Smooth muscle cell (in vitro differentiated cells): Measurements from ENCODE around the gene CEP128. TPM values are rescaled to one million over a fixed set of nuclear protein-coding genes. Genes with fewer than 3 reads are reported as not detected.

Source experiments
- DNase-seq: peaks from one replicate; lab custom pipeline; 2025; ENCODE audit not compliant: unreplicated experiment; lab: John Stamatoyannopoulos, UW
- H2AFZ ChIP-seq: fragments of 200-600 bp; sonication (generic); 2 replicates; pipeline ENCODE4 v1.6.0; 2016; ENCODE audit warnings: antibody characterized with exemption, low read depth, mild to moderate bottlenecking
- H3F3A ChIP-seq: fragments of 200-600 bp; sonication (generic); 2 replicates; pipeline ENCODE4 v1.6.0; 2017; ENCODE audit warnings: antibody characterized with exemption, low read depth
- H3K27ac ChIP-seq: fragments of 200-600 bp; sonication (generic); 2 replicates; pipeline ENCODE4 v1.5.1; 2016; ENCODE audit warnings: low read depth, mild to moderate bottlenecking
- H3K27me3 ChIP-seq: fragments of 200-600 bp; sonication (generic); 2 replicates; pipeline ENCODE4 v1.6.1; 2016; ENCODE audit warnings: low read depth, mild to moderate bottlenecking
- H3K36me3 ChIP-seq: fragments of 200-600 bp; sonication (generic); 2 replicates; pipeline ENCODE4 v1.5.1; 2016; ENCODE audit warnings: low read depth
- H3K4me1 ChIP-seq: fragments of 200-600 bp; sonication (generic); 2 replicates; pipeline ENCODE4 v1.5.1; 2016; ENCODE audit warnings: low read depth
- H3K4me2 ChIP-seq: fragments of 200-600 bp; sonication (generic); 2 replicates; pipeline ENCODE4 v1.6.0; 2016; ENCODE audit warnings: mild to moderate bottlenecking
- H3K4me3 ChIP-seq: fragments of 200-600 bp; sonication (generic); 2 replicates; pipeline ENCODE4 v1.5.1; 2016; ENCODE audit warnings: mild to moderate bottlenecking
- H3K79me2 ChIP-seq: fragments of 200-600 bp; sonication (generic); 2 replicates; pipeline ENCODE4 v1.6.0; 2016; ENCODE audit warnings: low read depth, mild to moderate bottlenecking
- H3K9ac ChIP-seq: fragments of 200-600 bp; sonication (generic); 2 replicates; pipeline ENCODE4 v1.6.0; 2016; ENCODE audit warnings: low read depth
- H3K9me3 ChIP-seq: fragments of 200-600 bp; sonication (generic); replicated peaks from 2 replicates; pipeline ENCODE4 v1.5.1; 2016; ENCODE audit warnings: low read depth
- H4K20me1 ChIP-seq: fragments of 200-600 bp; sonication (generic); 2 replicates; pipeline ENCODE4 v1.6.0; 2016; ENCODE audit warnings: low read depth
- CTCF ChIP-seq: fragments of 200-600 bp; sonication (generic); IDR thresholded peaks from 2 replicates; pipeline ENCODE4 v1.5.1; 2017; ENCODE audit warnings: borderline replicate concordance, mild to moderate bottlenecking, antibody characterized with exemption; ENCODE audit not compliant: insufficient read depth, poor library complexity, severe bottlenecking
- WGBS: methylation state at CpG from one replicate; pipeline ENCODE4 v1.1.7; 2016; ENCODE audit warnings: low lambda C conversion rate; 5-methylcytosine and 5-hydroxymethylcytosine counted together
- polyA plus RNA-seq: library from polyadenylated mRNA; unstranded; fragments of >200 nt; fragmentation: Nextera tagmentation; extraction: Ambion mirVana; gene quantifications from 2 replicates; pipeline ENCODE4 v1.2.1, GENCODE V29; 2016
- total RNA-seq: library from RNA; depleted of rRNA; stranded (reverse); fragments of >200 nt; gene quantifications from 2 replicates; pipeline ENCODE4 v1.2.3, GENCODE V29; 2014

CEP128 gene
- total and polyA plus RNA-seq, 2 experiments from 2014 or later = 2.7 to 4.4 TPM

DNA sequence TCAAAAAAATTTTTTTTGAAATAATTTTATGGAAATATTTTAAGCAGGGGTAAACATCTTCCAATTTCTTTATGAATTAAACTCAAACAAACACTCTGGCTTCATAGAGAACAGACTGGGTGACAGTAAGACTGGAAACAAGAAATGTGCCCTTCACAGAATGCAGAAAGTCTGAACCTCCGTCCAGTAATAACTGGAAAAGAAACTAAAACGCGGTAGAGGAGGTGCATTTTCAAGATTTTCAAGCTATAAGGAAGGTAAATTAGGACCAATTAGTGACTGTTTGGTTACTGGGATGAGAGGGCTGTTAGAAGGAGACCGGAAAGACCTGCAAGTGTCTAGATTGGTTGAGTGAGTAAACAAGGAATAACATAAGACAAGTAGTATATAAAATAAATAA is 245.7 kb downstream of the CEP128 start:
- Histone ChIP-seq H3K4me1 (no peaks in the 10 kb centered on the region), H3F3A (no peaks in the 10 kb centered on the region), H3K4me2 (no peak overlapping the region), H3K27ac (no peak overlapping the region), H3K36me3 (no peaks in the 10 kb centered on the region), H3K27me3 (no peaks in the 10 kb centered on the region), H3K9ac (no peak overlapping the region), H4K20me1 (no peaks in the 10 kb centered on the region), H3K9me3 (no peaks in the 10 kb centered on the region), H2AFZ (no peak overlapping the region), H3K79me2 (no peaks in the 10 kb centered on the region), H3K4me3 (no peak overlapping the region)
- 92% methylated on average over 4 of the region's 4 CpGs for WGBS
- no peak for TF ChIP-seq CTCF
- DNase-seq = no peak

- Histone ChIP-seq H2AFZ (no peak overlapping the region), H3K4me2 (no peak overlapping the region), H3K9ac (no peak overlapping the region), H3K4me1 (no peaks in the 10 kb centered on the region), H3F3A (no peaks in the 10 kb centered on the region), H3K27me3 (no peaks in the 10 kb centered on the region), H3K27ac (no peak overlapping the region), H3K36me3 (no peaks in the 10 kb centered on the region), H3K4me3 (no peak overlapping the region), H3K79me2 (no peaks in the 10 kb centered on the region), H4K20me1 (no peaks in the 10 kb centered on the region), H3K9me3 (no peaks in the 10 kb centered on the region)
- 87% methylated on average over 3 of the region's 3 CpGs for whole genome bisulfite sequencing
- no peak for TF ChIP-seq CTCF
- DNase-seq = no peak
These were observed 248.6 kb downstream of the CEP128 start for GRCh38 chr14:80692903-80693302.

GRCh38 chr14:80681651-80682050 is 259.9 kb downstream of the CEP128 start:
- no peaks in the 10 kb centered on the region for H3K4me1 ChIP-seq
- H3K9me3 ChIP-seq = no peaks in the 10 kb centered on the region
- no peaks in the 10 kb centered on the region for H3K27me3 ChIP-seq
- no peaks in the 10 kb centered on the region for H3K79me2 ChIP-seq
- H4K20me1 ChIP-seq = no peaks in the 10 kb centered on the region
- H3K4me2 ChIP-seq = no peak overlapping the region
- no peaks in the 10 kb centered on the region for H3K36me3 ChIP-seq
- H3K4me3 ChIP-seq = no peak overlapping the region
- WGBS = 96% methylated on average over 3 of the region's 3 CpGs
- DNase-seq = no peak
- H3K27ac ChIP-seq = no peak overlapping the region
- TF ChIP-seq CTCF = no peak
- no peaks in the 10 kb centered on the region for H3F3A ChIP-seq
- no peak overlapping the region for H2AFZ ChIP-seq
- no peak overlapping the region for H3K9ac ChIP-seq

- no peak overlapping the region for H3K4me3 ChIP-seq
- no peaks in the 10 kb centered on the region for H3F3A ChIP-seq
- no peaks in the 10 kb centered on the region for H3K9me3 ChIP-seq
- no peak overlapping the region for H2AFZ ChIP-seq
- no peaks in the 10 kb centered on the region for H3K79me2 ChIP-seq
- no peak overlapping the region for H3K4me2 ChIP-seq
- no peak overlapping the region for H3K27ac ChIP-seq
- H3K27me3 ChIP-seq = no peaks in the 10 kb centered on the region
- 95% methylated on average over 5 of the region's 5 CpGs for WGBS
- H3K4me1 ChIP-seq = no peaks in the 10 kb centered on the region
- no peak overlapping the region for H3K9ac ChIP-seq
- TF ChIP-seq CTCF = no peak
- H4K20me1 ChIP-seq = no peaks in the 10 kb centered on the region
- no peak for DNase-seq
- H3K36me3 ChIP-seq = no peaks in the 10 kb centered on the region
These were observed 262.3 kb downstream of the CEP128 start for GRCh38 chr14:80679273-80679672.
